GM10266 (cell line): ENCODE data around the gene RSPH9.
A peak's percentile ranks its signal among the peaks of the same experiment; 100 is the strongest.

Experiments used
- DNase-seq: peaks from one replicate; pipeline ENCODE4 v3.0.0; 2012; ENCODE audit errors: extremely low spot score
- TF ChIP-seq, protein P1 (sequence below): IDR thresholded peaks from 2 replicates; pipeline ENCODE4 v1.5.1; 2012; ENCODE audit warnings: mild to moderate bottlenecking, low read depth; ENCODE audit not compliant: control insufficient read depth, insufficient read depth; ENCODE audit errors: missing control alignments

Gene RSPH9

DNA sequence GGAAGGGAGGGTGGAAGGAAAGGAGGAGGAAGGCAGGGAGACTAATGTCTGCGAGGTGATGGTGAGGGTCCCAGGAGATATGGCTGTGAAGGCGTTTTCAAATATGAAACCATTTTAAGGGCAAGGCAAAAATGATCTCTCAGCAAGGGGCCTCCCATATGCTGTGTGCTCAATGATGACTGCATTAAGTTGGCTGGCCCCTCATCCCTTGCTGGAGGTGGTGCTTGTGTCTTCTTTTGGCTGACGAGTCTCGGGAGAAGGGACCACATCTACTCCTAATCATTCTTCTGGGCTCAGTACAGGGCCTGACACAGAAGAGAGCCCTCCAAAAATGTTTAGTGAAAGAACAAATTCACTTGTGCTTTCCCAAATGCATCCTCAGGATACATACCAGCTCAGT, 65.7 kb downstream of the RSPH9 start:
- TF ChIP-seq, protein P1, sequence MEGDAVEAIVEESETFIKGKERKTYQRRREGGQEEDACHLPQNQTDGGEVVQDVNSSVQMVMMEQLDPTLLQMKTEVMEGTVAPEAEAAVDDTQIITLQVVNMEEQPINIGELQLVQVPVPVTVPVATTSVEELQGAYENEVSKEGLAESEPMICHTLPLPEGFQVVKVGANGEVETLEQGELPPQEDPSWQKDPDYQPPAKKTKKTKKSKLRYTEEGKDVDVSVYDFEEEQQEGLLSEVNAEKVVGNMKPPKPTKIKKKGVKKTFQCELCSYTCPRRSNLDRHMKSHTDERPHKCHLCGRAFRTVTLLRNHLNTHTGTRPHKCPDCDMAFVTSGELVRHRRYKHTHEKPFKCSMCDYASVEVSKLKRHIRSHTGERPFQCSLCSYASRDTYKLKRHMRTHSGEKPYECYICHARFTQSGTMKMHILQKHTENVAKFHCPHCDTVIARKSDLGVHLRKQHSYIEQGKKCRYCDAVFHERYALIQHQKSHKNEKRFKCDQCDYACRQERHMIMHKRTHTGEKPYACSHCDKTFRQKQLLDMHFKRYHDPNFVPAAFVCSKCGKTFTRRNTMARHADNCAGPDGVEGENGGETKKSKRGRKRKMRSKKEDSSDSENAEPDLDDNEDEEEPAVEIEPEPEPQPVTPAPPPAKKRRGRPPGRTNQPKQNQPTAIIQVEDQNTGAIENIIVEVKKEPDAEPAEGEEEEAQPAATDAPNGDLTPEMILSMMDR, result no peak
- DNase-seq, result no peak

DNA sequence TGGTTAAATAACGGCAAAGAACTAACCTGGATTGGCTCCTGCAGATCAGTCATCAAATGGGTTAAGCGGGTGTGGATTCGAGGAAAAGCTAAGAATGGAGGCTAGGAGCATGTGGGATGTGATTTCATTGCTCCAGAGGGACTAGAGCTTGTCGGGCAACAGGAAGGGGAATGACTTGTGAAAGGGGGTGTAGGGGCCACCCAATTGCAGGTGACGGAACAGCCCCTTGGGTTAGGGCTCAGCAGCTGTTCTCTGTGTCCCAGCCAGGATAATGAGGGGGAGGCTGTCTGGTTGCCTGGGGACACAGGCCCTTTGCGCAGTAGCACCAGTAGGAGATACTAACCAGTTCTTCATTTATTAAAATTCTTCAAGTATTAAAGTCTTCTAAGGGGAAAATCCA, 67.7 kb downstream of the RSPH9 start:
- TF ChIP-seq, protein P1, result no peak
- DNase-seq, result no peak

DNA sequence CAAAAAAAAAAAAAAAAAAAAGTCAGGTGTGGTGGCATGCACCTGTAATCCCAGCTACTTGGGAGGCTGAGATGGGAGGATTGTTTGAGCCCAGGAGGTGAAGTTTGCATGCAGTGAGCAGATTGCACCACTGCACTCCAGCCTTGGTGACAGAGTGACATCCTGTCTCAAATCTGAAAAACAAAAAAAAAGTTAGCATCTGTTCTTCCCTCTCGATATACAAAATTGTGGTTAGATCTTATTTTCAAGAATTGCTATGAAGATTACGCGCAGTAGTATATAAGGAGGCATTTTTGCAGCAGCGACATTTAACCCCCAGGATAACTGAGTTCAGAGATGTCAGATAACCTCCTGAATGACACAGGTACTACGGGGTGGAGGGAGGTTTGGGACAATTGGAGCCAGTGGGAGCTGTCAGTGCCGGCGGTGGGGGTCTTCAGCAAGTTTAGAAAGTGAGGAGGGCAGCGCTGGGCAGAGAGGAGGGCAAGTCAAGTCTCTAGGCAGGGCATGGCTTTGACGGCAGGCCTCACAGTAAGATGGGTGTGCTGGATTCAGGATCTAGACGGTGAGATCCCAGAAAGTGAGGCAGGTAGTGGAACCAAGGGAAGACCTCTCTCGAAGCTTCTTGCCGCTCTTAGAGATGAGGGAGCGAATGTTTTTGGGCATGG, 68.9 kb downstream of the RSPH9 start:
- TF ChIP-seq, protein P1, result no peak
- no peak for DNase-seq

DNA sequence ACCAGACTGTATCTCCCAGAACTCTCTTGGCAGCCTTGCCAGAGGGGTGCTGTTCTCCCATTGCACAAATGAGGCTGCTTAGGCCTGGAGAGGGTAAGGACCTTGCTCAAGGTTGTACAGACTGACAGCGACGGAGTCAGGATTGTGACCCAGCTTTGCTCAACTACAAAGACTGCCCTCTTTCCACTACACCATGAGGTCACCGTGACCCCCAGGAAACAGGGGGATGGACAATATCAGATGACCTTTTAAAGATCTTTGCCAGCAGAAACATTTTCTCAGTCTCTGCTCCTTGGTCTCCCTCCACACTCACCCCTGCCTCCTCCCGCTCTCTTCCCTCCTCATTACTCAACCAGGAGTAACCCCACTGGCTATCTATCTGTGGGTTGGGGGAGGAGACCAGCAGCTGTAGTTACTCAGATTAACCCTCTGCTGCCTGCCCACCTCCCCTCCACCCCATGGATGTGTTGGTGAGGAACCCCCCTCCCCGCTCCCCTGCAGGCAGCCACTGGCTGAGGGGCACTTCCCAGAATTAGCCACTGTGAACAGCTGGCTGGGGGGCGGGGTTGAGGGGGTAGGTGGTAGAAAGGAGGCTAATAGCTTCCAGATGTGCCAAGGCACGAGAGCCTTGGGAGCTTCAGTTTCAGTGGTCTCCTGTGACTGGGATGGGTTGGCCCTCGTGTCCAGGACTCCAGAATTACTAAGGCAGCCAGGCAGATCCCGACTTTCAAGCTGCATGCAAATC, 69.6 kb downstream of the RSPH9 start:
- DNase-seq, result no peak
- TF ChIP-seq, protein P1, result no peak

DNA sequence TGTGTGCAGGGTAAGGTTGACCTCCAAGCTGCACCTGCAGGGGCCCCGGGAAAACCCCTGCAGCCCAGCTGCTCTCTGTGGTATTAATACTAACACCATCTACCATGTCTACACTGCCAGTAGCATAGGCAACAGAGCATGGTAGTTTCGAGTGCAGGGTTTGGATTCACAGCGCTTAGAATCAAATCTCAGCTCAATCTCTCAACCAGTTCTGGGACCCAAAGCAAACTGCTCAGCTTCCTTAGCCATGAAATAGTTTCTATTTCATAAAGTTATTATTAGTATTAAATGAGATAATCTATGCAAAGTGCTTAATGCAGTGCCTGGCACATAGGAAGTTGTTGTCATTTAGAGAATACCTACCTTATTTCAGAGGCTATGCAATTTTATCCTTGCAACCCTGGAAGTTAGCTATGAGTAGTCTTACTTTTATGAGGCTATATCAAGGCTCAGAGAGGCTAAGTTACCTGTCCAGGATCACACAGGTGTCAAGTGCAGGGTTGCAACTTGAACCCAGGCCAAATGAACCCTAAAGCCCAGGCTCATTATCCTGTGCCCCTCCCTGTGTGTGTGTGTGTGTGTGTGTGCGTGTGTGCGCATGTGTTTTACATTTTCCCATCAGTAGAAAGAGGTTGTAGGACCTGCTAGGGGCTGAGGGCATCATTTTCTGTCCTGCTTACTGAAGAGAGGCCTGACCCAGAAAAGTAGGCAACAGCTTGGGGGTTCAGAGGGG, 70.4 kb downstream of the RSPH9 start:
- DNase-seq, result peak; percentile 63
- TF ChIP-seq, protein P1, result no peak

DNA sequence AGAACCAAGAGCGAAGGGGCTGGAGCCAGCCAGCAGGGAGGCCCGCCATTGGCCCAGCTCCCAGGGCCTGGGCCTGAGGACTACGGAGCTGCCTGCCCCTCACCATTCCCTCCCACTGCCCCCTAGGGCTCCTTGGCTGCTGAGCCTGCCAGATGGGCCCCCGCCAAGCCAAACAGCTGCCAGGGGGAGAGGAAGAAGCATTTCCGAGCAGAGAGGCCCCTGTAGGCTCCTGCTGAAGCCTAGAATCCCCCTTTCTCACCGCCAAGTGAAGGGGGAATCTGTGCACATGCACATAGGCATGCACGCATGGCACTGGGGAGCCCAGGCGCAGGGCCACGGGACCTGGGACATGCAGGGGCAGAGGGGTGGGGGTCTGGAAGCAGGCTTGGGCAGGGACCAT, 71.3 kb downstream of the RSPH9 start:
- TF ChIP-seq, protein P1, result no peak
- no peak for DNase-seq
